Osteoblast (primary cell): Measurements from ENCODE around the gene MDFI. TPM values are rescaled to one million over a fixed set of nuclear protein-coding genes. Genes with fewer than 3 reads are reported as not detected.
"Not testable (repeated sequence)": the region's sequence is repeated elsewhere in the genome, so short reads cannot be mapped to it uniquely, and the experiment has no call there.

ENCODE experiments used
- DNase-seq: peaks from one replicate; pipeline ENCODE4 v3.0.0; 2011; ENCODE audit warnings: low spot score, mixed read lengths; ENCODE audit not compliant: insufficient read length; ENCODE audit errors: missing footprints
- H2AFZ ChIP-seq: 2 replicates; pipeline ENCODE4 v1.6.0; 2011; ENCODE audit warnings: mild to moderate bottlenecking, low read length
- H3K27ac ChIP-seq: 2 replicates; pipeline ENCODE4 v1.5.1; 2011; ENCODE audit warnings: mild to moderate bottlenecking, low read depth, low read length, moderate library complexity
- H3K27me3 ChIP-seq: 2 replicates; pipeline ENCODE4 v1.6.0; 2012; ENCODE audit warnings: mild to moderate bottlenecking, control low read depth, inconsistent platforms, low read length, moderate library complexity; ENCODE audit not compliant: insufficient read depth
- H3K36me3 ChIP-seq: 2 replicates; pipeline ENCODE4 v1.5.1; 2011; ENCODE audit warnings: mild to moderate bottlenecking, low read length, control low read depth, moderate library complexity; ENCODE audit not compliant: insufficient read depth
- H3K4me1 ChIP-seq: 2 replicates; pipeline ENCODE4 v1.5.1; 2011; ENCODE audit warnings: mild to moderate bottlenecking, low read length, control low read depth, moderate library complexity; ENCODE audit not compliant: insufficient read depth
- H3K4me2 ChIP-seq: 2 replicates; pipeline ENCODE4 v1.6.0; 2011; ENCODE audit warnings: mild to moderate bottlenecking, low read length; ENCODE audit not compliant: insufficient read depth
- H3K4me3 ChIP-seq: fragments of 200-600 bp; sonication (generic); 3 replicates; pipeline ENCODE4 v1.5.1; 2012; ENCODE audit warnings: mild to moderate bottlenecking, low read length, inconsistent platforms; ENCODE audit not compliant: insufficient read depth
- H3K79me2 ChIP-seq: 2 replicates; pipeline ENCODE4 v1.6.0; 2012; ENCODE audit warnings: mild to moderate bottlenecking, low read length, control low read depth, inconsistent platforms; ENCODE audit not compliant: insufficient read depth
- H3K9me3 ChIP-seq: 2 replicates; pipeline ENCODE4 v1.5.1; 2011; ENCODE audit warnings: low read depth, low read length, control low read depth
- H4K20me1 ChIP-seq: 2 replicates; pipeline ENCODE4 v1.6.0; 2012; ENCODE audit warnings: mild to moderate bottlenecking, low read length, control low read depth; ENCODE audit not compliant: insufficient read depth
- total RNA-seq: library from RNA; depleted of rRNA; stranded (reverse); fragments of >200 nt; gene quantifications from 2 replicates; pipeline ENCODE4 v1.2.3, GENCODE V29; 2012
- TF ChIP-seq, protein P1 (sequence below): IDR thresholded peaks from 2 replicates; pipeline ENCODE4 v1.5.1; 2011; ENCODE audit warnings: mild to moderate bottlenecking, low read depth, low read length, moderate library complexity; ENCODE audit errors: extremely low read depth

MDFI gene
- total RNA-seq, 1 donor = 0.72 TPM

DNA sequence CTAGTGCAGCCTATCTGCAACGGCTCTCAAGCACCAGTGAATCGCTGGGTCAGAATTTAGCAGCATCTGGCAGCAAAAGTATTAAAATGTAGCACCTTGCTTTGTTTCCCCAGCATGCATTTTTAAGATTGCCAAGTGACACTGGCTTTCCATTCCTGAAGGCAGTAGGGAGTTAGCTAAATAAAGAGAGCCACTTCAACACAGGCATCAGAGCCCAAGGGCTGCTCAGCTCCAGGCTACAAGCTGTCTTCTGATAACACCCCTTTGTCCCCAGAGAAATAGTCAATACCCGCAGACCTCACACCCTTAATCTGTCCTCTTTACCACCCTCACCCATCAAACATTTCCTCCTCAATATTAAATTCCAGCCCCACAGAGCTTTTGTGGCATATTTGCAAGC is 19.7 kb upstream of the MDFI start:
- TF ChIP-seq, protein P1, sequence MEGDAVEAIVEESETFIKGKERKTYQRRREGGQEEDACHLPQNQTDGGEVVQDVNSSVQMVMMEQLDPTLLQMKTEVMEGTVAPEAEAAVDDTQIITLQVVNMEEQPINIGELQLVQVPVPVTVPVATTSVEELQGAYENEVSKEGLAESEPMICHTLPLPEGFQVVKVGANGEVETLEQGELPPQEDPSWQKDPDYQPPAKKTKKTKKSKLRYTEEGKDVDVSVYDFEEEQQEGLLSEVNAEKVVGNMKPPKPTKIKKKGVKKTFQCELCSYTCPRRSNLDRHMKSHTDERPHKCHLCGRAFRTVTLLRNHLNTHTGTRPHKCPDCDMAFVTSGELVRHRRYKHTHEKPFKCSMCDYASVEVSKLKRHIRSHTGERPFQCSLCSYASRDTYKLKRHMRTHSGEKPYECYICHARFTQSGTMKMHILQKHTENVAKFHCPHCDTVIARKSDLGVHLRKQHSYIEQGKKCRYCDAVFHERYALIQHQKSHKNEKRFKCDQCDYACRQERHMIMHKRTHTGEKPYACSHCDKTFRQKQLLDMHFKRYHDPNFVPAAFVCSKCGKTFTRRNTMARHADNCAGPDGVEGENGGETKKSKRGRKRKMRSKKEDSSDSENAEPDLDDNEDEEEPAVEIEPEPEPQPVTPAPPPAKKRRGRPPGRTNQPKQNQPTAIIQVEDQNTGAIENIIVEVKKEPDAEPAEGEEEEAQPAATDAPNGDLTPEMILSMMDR = no peak
- H4K20me1 ChIP-seq = no peaks in the 10 kb centered on the region
- H3K27me3 ChIP-seq = peaks cover 3% of the 10 kb centered on the region

DNA sequence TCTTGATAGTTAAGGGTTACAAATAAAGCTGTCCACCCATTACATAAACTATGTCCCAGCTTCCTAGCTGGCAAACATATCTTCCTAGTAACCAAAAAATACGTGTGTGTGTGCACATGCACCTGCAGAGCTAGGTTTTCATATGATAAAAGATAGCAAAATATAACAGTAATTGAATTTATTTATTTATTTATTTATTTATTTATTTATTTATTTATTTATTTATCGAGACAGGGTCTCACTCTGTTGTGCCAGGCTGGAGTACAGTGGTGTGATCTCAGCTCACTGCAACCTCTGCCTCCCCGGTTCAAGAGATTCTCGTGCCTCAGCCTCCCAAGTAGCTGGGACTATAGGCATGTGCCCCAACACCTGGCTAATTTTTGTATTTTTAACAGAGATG is 19.1 kb upstream of the MDFI start:
- H3K27ac ChIP-seq, H2AFZ ChIP-seq, H4K20me1 ChIP-seq, H3K4me1 ChIP-seq, H3K79me2 ChIP-seq, DNase-seq, H3K4me3 ChIP-seq, H3K27me3 ChIP-seq, H3K9me3 ChIP-seq, H3K4me2 ChIP-seq, H3K36me3 ChIP-seq: not testable (repeated sequence)

More for the DNA sequence above, 19.7 kb upstream of the MDFI start:
- DNase-seq = no peak
- H3K4me3 ChIP-seq = no peak overlapping the region
- H3K4me2 ChIP-seq = no peak overlapping the region
- no peak overlapping the region for H2AFZ ChIP-seq
- no peaks in the 10 kb centered on the region for H3K4me1 ChIP-seq
- H3K36me3 ChIP-seq = no peaks in the 10 kb centered on the region
- H3K79me2 ChIP-seq = no peaks in the 10 kb centered on the region
- H3K27ac ChIP-seq = no peak overlapping the region
- no peaks in the 10 kb centered on the region for H3K9me3 ChIP-seq

DNA sequence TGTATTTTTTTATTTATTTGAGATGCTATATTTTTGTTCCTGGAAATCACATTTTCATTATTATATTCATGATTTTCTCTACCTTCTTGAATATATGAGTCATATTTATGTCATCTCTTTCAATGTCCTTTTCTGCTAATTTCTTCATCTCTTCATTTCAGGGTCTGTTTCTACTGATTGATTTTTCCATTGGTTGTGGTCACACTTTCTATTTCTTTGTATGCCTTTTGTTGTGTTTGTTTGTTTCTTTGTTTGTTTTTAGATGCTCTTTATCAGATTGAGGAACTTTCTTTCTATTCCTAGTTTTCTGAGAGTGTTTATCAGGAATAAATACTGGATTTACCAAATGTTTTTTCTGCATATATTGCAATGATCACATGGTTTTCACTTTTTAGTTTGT is 16.9 kb upstream of the MDFI start:
- Histone ChIP-seq H3K4me2 (no peak overlapping the region), H3K27ac (no peak overlapping the region), H3K9me3 (no peaks in the 10 kb centered on the region), H3K4me3 (no peak overlapping the region), H4K20me1 (no peaks in the 10 kb centered on the region), H3K79me2 (no peaks in the 10 kb centered on the region), H3K4me1 (no peaks in the 10 kb centered on the region), H3K36me3 (no peaks in the 10 kb centered on the region), H3K27me3 (peaks cover 3% of the 10 kb centered on the region), H2AFZ (no peak overlapping the region)
- TF ChIP-seq, protein P1 = no peak
- no peak for DNase-seq

DNA sequence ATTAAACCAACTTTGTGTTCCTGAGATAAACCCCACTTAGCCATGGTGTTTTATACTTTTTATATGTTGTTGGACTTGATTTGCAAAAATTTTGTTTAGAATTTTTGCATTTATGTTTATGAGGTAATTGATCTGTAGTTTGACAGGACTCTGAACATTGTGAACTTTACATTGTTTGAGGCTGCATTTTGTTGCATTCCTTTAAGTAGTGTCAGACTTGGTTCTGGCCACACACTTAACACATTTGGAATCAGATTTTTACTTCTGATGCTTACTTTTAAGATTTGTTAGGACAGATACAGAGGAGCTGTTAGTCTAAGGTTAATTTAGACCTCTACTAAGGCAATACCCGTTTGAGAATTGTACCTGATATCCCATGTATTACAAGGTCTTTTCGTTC is 16.5 kb upstream of the MDFI start:
- H2AFZ ChIP-seq = no peak overlapping the region
- no peaks in the 10 kb centered on the region for H3K36me3 ChIP-seq
- no peaks in the 10 kb centered on the region for H4K20me1 ChIP-seq
- no peaks in the 10 kb centered on the region for H3K79me2 ChIP-seq
- H3K4me1 ChIP-seq = no peaks in the 10 kb centered on the region
- TF ChIP-seq, protein P1 = no peak
- H3K9me3 ChIP-seq = no peaks in the 10 kb centered on the region
- H3K4me3 ChIP-seq = no peak overlapping the region
- no peak overlapping the region for H3K27ac ChIP-seq
- H3K27me3 ChIP-seq = peaks cover 3% of the 10 kb centered on the region
- DNase-seq = no peak
- no peak overlapping the region for H3K4me2 ChIP-seq
